Stomach (tissue), 4 donors: ENCODE measurements around the gene WDR73.

Experiments
- CTCF ChIP-seq, 7 experiments: fragments of 450-650 bp in 4 of 7; fragments of 200-600 bp in 3 of 7; sonication (generic) in 3 of 7; IDR thresholded peaks; one replicate each; pipeline ENCODE4 v1.5.1; 2016 to 2019; ENCODE audit warnings: antibody characterized with exemption in 7 of 7, control low read depth in 2 of 7, mild to moderate bottlenecking in 1 of 7
- EP300 ChIP-seq: sonication (generic); formaldehyde crosslinking; IDR thresholded peaks from one replicate; pipeline ENCODE4 v1.6.1; 2017; ENCODE audit warnings: antibody characterized with exemption
- POLR2A ChIP-seq, 4 donors: fragments of 450-650 bp; IDR thresholded peaks; one replicate each; pipeline ENCODE4 v1.6.1; 2016; ENCODE audit warnings: antibody characterized with exemption in 4 of 4, control low read depth in 2 of 4, mild to moderate bottlenecking in 1 of 4, moderate library complexity in 1 of 4
- POLR2AphosphoS5 ChIP-seq, 3 donors: sonication (generic); formaldehyde crosslinking; IDR thresholded peaks; one replicate each; pipeline ENCODE4 v1.6.1; 2016; ENCODE audit warnings: antibody characterized with exemption in 3 of 3

- no peak for TF ChIP-seq CTCF (IDR thresholded peaks at IDR 0.05)
- TF ChIP-seq POLR2AphosphoS5 (IDR thresholded peaks at IDR 0.05) = peak in 1 of 3 donors; percentile 75
- no peak for TF ChIP-seq EP300
- TF ChIP-seq POLR2A (IDR thresholded peaks at IDR 0.05) = no peak
Measured at GRCh38 chr15:84600687-84601554, 53.2 kb downstream of the WDR73 start, which contains the start of gene ZSCAN2.
